SH-SY5Y (cell line): Measurements from ENCODE around the gene MYH6.

ENCODE experiments used
- GATA2 ChIP-seq: IDR thresholded peaks from 2 replicates; pipeline ENCODE4 v1.6.1; 2011; ENCODE audit warnings: mild to moderate bottlenecking, low read depth, low read length
- GATA3 ChIP-seq: IDR thresholded peaks from 2 replicates; pipeline ENCODE4 v1.6.1; 2011; ENCODE audit warnings: low read depth, mild to moderate bottlenecking, low read length, moderate library complexity

- TF ChIP-seq GATA2: no peak
- no peak for TF ChIP-seq GATA3
These were observed 68.4 kb downstream of the MYH6 start for GRCh38 chr14:23339506-23340268.
